H9 (cell line): Measurements from ENCODE around the gene TIMM17A. TPM values are rescaled to one million over a fixed set of nuclear protein-coding genes. Genes with fewer than 3 reads are reported as not detected.

ENCODE experiments used
- DNase-seq: peaks from one replicate; pipeline ENCODE4 v3.0.0-alpha.2; 2017
- H2AFZ ChIP-seq: one replicate; pipeline ENCODE4 v1.6.1; 2013; ENCODE audit warnings: mild to moderate bottlenecking, low read length, control low read depth, moderate library complexity
- H2AK5ac ChIP-seq: 2 replicates; pipeline ENCODE4 v1.6.1; 2013; ENCODE audit warnings: low read length, control low read depth, mixed read lengths; ENCODE audit not compliant: insufficient read length
- H2BK120ac ChIP-seq: one replicate; pipeline ENCODE4 v1.6.1; 2013; ENCODE audit warnings: low read depth, mild to moderate bottlenecking, low read length, control low read depth, inconsistent platforms; ENCODE audit not compliant: poor library complexity, severe bottlenecking
- H2BK12ac ChIP-seq: 2 replicates; pipeline ENCODE4 v1.6.1; 2013; ENCODE audit warnings: low read length, control low read depth, mixed read lengths, low read depth; ENCODE audit not compliant: insufficient read length
- H2BK15ac ChIP-seq: 2 replicates; pipeline ENCODE4 v1.6.1; 2013; ENCODE audit warnings: low read depth, low read length, control low read depth
- H2BK20ac ChIP-seq: one replicate; pipeline ENCODE4 v1.6.1; 2013; ENCODE audit warnings: low read depth, mild to moderate bottlenecking, low read length, control low read depth, inconsistent platforms; ENCODE audit not compliant: poor library complexity, severe bottlenecking
- H2BK5ac ChIP-seq: 2 replicates; pipeline ENCODE4 v1.6.1; 2013; ENCODE audit warnings: low read length, control low read depth, mixed read lengths; ENCODE audit not compliant: insufficient read length
- H3K14ac ChIP-seq: 2 replicates; pipeline ENCODE4 v1.6.1; 2013; ENCODE audit warnings: low read length, control low read depth; ENCODE audit not compliant: insufficient read depth
- H3K18ac ChIP-seq: 2 replicates; pipeline ENCODE4 v1.6.1; 2013; ENCODE audit warnings: low read depth, mild to moderate bottlenecking, mixed read lengths, low read length, control low read depth; ENCODE audit not compliant: insufficient read length
- H3K23ac ChIP-seq: 2 replicates; pipeline ENCODE4 v1.6.1; 2013; ENCODE audit warnings: low read length, control low read depth, mixed read lengths, low read depth; ENCODE audit not compliant: insufficient read length
- H3K23me2 ChIP-seq: 2 replicates; pipeline ENCODE4 v1.6.1; 2013; ENCODE audit warnings: low read depth, mild to moderate bottlenecking, mixed read lengths, low read length, control low read depth; ENCODE audit not compliant: insufficient read length, poor library complexity, severe bottlenecking
- H3K27ac ChIP-seq: 2 replicates; pipeline ENCODE4 v1.5.1; 2013; ENCODE audit warnings: low read length, control low read depth, mixed read lengths, low read depth; ENCODE audit not compliant: insufficient read length
- H3K27me3 ChIP-seq: 2 replicates; pipeline ENCODE4 v1.6.1; 2013; ENCODE audit warnings: low read length, control low read depth, inconsistent platforms; ENCODE audit not compliant: insufficient read depth
- H3K4ac ChIP-seq: 2 replicates; pipeline ENCODE4 v1.6.1; 2013; ENCODE audit warnings: low read depth, mild to moderate bottlenecking, control low read depth, inconsistent platforms, low read length, moderate library complexity
- H3K4me1 ChIP-seq: 2 replicates; pipeline ENCODE4 v1.6.1; 2013; ENCODE audit warnings: low read length, control low read depth, inconsistent platforms; ENCODE audit not compliant: insufficient read depth
- H3K4me2 ChIP-seq: 2 replicates; pipeline ENCODE4 v1.6.1; 2013; ENCODE audit warnings: low read length, control low read depth, mixed read lengths; ENCODE audit not compliant: insufficient read length, insufficient read depth
- H3K56ac ChIP-seq: 2 replicates; pipeline ENCODE4 v1.6.1; 2013; ENCODE audit warnings: low read depth, mild to moderate bottlenecking, mixed read lengths, low read length, control low read depth; ENCODE audit not compliant: insufficient read length
- H3K79me1 ChIP-seq: 2 replicates; pipeline ENCODE4 v1.6.1; 2013; ENCODE audit warnings: low read depth, mild to moderate bottlenecking, moderate library complexity, low read length, control low read depth, inconsistent platforms; ENCODE audit not compliant: insufficient read depth, poor library complexity, severe bottlenecking
- H3K79me2 ChIP-seq: 2 replicates; pipeline ENCODE4 v1.6.1; 2013; ENCODE audit warnings: low read length, control low read depth, inconsistent platforms; ENCODE audit not compliant: insufficient read depth
- H3K9ac ChIP-seq: 2 replicates; pipeline ENCODE4 v1.6.1; 2013; ENCODE audit warnings: low read length, control low read depth, mixed read lengths; ENCODE audit not compliant: insufficient read length; ENCODE audit errors: extremely low read depth
- H3K9me3 ChIP-seq: one replicate; pipeline ENCODE4 v1.6.1; 2013; ENCODE audit warnings: low read depth, low read length, inconsistent platforms; ENCODE audit not compliant: control insufficient read depth
- H3T11ph ChIP-seq: one replicate; pipeline ENCODE4 v1.6.1; 2013; ENCODE audit warnings: mild to moderate bottlenecking, low read length, control low read depth, inconsistent platforms
- H4K20me1 ChIP-seq: one replicate; pipeline ENCODE4 v1.6.1; 2013; ENCODE audit not compliant: control insufficient read depth, insufficient read length, insufficient read depth
- H4K5ac ChIP-seq: 2 replicates; pipeline ENCODE4 v1.6.1; 2013; ENCODE audit warnings: low read depth, mild to moderate bottlenecking, mixed read lengths, low read length, control low read depth; ENCODE audit not compliant: insufficient read length
- H4K8ac ChIP-seq: replicated peaks from 2 replicates; pipeline ENCODE4 v1.6.1; 2013; ENCODE audit warnings: low read length, control low read depth, mixed read lengths, low read depth; ENCODE audit not compliant: insufficient read length
- H4K91ac ChIP-seq: 2 replicates; pipeline ENCODE4 v1.6.1; 2013; ENCODE audit warnings: low read depth, mild to moderate bottlenecking, moderate library complexity, mixed read lengths, low read length, control low read depth; ENCODE audit not compliant: insufficient read length
- H3K27ac Mint-ChIP-seq, 3 experiments: 2 replicates in 2 of 3; 3 replicates in 1 of 3; pipeline ENCODE4 v1.8.0; 2020 to 2021; ENCODE audit warnings: mixed read lengths in 3 of 3, mild to moderate bottlenecking in 1 of 3, moderate library complexity in 1 of 3
- H3K27me3 Mint-ChIP-seq: 2 replicates; pipeline ENCODE4 v1.8.0; 2021; ENCODE audit warnings: low read depth, mild to moderate bottlenecking, moderate library complexity, mixed read lengths
- H3K36me3 Mint-ChIP-seq, 3 experiments: 2 replicates in 2 of 3; 3 replicates in 1 of 3; pipeline ENCODE4 v1.8.0; 2020 to 2021; ENCODE audit warnings: low read depth in 3 of 3, mixed read lengths in 3 of 3; ENCODE audit not compliant: insufficient read depth in 1 of 3
- H3K4me1 Mint-ChIP-seq, 2 experiments: 2 replicates each; pipeline ENCODE4 v1.8.0; 2020; ENCODE audit warnings: mixed read lengths in 2 of 2
- H3K4me3 Mint-ChIP-seq, 2 experiments: 2 replicates in 1 of 2; 3 replicates in 1 of 2; pipeline ENCODE4 v1.8.0; 2020 to 2021; ENCODE audit warnings: mild to moderate bottlenecking in 2 of 2, mixed read lengths in 2 of 2, moderate library complexity in 1 of 2
- H3K9me3 Mint-ChIP-seq, 2 experiments: 2 replicates in 1 of 2; 3 replicates in 1 of 2; pipeline ENCODE4 v1.8.0; 2020; ENCODE audit warnings: mild to moderate bottlenecking in 2 of 2, mixed read lengths in 2 of 2, moderate library complexity in 1 of 2
- WGBS: extraction: QIAGEN DNeasy Blood & Tissue Kit; methylation state at CpG from one replicate; pipeline ENCODE4 v1.1.7; 2013; ENCODE audit warnings: missing lambda C conversion rate, low lambda C conversion rate, mixed read lengths; ENCODE audit not compliant: insufficient read length; ENCODE audit errors: extremely low coverage; 5-methylcytosine and 5-hydroxymethylcytosine counted together
- total RNA-seq: library from RNA; stranded (reverse); gene quantifications from 2 replicates; pipeline ENCODE4 v1.2.1, GENCODE V29; 2021
- TF ChIP-seq, protein P1 (sequence below): fragments of 200-600 bp; sonication (generic); conservative IDR thresholded peaks from 3 replicates; pipeline ENCODE4 v1.8.0; 2021; ENCODE audit warnings: antibody characterized with exemption, mild to moderate bottlenecking

TIMM17A gene
- total RNA-seq, 1 experiment from 2014 or later, result 60.9 TPM

DNA sequence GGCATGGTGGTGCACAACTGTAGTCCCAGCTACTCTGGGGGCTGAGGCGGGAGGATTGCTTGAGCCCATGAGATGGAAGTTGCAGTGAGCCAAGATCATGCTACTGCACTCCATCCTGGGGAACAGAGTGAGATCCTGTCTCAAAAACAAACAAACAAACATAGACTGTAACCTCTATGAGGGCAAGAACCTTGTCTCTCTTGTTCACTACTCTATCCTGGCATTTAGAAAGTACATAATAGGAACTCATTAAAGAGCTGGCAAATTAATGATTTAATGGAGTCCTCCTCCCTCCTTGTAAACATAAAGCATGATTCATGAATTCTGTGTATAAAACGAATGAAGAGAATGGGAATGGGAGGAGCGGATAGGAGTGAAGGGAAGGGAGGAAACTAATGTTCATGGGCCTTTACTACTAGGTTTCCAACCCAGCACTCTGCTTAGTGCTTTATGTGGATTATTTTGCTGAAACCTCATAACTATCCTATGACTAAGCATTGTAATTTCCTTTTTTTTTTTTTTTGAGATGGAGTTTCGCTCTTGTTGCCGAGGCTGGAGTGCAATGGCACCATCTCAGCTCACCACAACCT lies 17.6 kb upstream of the TIMM17A start:
- no peaks in the 10 kb centered on the region for H3K36me3 Mint-ChIP-seq

More for the DNA sequence above, 17.6 kb upstream of the TIMM17A start:
- Mint-ChIP-seq H3K27me3 (peaks cover 2% of the 10 kb centered on the region; the same call in 1 of the 2 replicates), H3K4me3 (no peak overlapping the region), H3K9me3 (no peaks in the 10 kb centered on the region), H3K27ac (no peak overlapping the region), H3K4me1 (peaks cover 7 to 13% of the 10 kb centered on the region in 2 experiments)
- no peaks in the 10 kb centered on the region for H3K79me1 ChIP-seq
- H4K91ac ChIP-seq, result no peak overlapping the region
- no peak overlapping the region for H3K14ac ChIP-seq
- TF ChIP-seq, protein P1, sequence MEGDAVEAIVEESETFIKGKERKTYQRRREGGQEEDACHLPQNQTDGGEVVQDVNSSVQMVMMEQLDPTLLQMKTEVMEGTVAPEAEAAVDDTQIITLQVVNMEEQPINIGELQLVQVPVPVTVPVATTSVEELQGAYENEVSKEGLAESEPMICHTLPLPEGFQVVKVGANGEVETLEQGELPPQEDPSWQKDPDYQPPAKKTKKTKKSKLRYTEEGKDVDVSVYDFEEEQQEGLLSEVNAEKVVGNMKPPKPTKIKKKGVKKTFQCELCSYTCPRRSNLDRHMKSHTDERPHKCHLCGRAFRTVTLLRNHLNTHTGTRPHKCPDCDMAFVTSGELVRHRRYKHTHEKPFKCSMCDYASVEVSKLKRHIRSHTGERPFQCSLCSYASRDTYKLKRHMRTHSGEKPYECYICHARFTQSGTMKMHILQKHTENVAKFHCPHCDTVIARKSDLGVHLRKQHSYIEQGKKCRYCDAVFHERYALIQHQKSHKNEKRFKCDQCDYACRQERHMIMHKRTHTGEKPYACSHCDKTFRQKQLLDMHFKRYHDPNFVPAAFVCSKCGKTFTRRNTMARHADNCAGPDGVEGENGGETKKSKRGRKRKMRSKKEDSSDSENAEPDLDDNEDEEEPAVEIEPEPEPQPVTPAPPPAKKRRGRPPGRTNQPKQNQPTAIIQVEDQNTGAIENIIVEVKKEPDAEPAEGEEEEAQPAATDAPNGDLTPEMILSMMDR, result no peak
- H3K18ac ChIP-seq, result no peak overlapping the region
- H2AK5ac ChIP-seq, result no peak overlapping the region
- H3K23me2 ChIP-seq, result peaks cover 6% of the 10 kb centered on the region
- H3K9ac ChIP-seq, result no peak overlapping the region
- H3K23ac ChIP-seq, result no peak overlapping the region
- no peak overlapping the region for H2BK20ac ChIP-seq
- no peak overlapping the region for H4K5ac ChIP-seq
- H3K27me3 ChIP-seq, result no peaks in the 10 kb centered on the region
- H3K56ac ChIP-seq, result no peak overlapping the region
- no peaks in the 10 kb centered on the region for H4K20me1 ChIP-seq
- H3K4me2 ChIP-seq, result no peak overlapping the region
- H3T11ph ChIP-seq, result no peak overlapping the region
- H3K4ac ChIP-seq, result no peak overlapping the region
- no peaks in the 10 kb centered on the region for H3K9me3 ChIP-seq
- no peak overlapping the region for H2BK120ac ChIP-seq
- DNase-seq, result no peak
- H2BK5ac ChIP-seq, result no peak overlapping the region
- H3K27ac ChIP-seq, result no peak overlapping the region
- H2BK15ac ChIP-seq, result no peak overlapping the region
- no peak overlapping the region for H2AFZ ChIP-seq
- 100% methylated on average over 2 of the region's 5 CpGs for WGBS
- no peaks in the 10 kb centered on the region for H3K79me2 ChIP-seq
- no peak overlapping the region for H2BK12ac ChIP-seq
- H4K8ac ChIP-seq, result no peak overlapping the region
- H3K4me1 ChIP-seq, result peaks cover 6% of the 10 kb centered on the region
